ENCODE results near the gene ARL5A.

ARL5A gene

GRCh38 chr2:151765760-151766410 lies 62.3 kb downstream of the ARL5A start:
- no peak for DNase-seq

- no peak for DNase-seq
Measured at GRCh38 chr2:151762694-151763093, 65.5 kb downstream of the ARL5A start.

- DNase-seq, result no peak
Measured at GRCh38 chr2:151761687-151762086, 66.5 kb downstream of the ARL5A start.

GRCh38 chr2:151761193-151761592 lies 67.0 kb downstream of the ARL5A start:
- DNase-seq, result no peak

- DNase-seq, result no peak
Measured at GRCh38 chr2:151760139-151760650, 68.0 kb downstream of the ARL5A start.

- DNase-seq, result no peak
Measured at GRCh38 chr2:151758744-151759143, 69.5 kb downstream of the ARL5A start.

- no peak for DNase-seq
Measured at GRCh38 chr2:151757861-151758260, 70.4 kb downstream of the ARL5A start.

GRCh38 chr2:151756820-151757219 lies 71.4 kb downstream of the ARL5A start:
- DNase-seq, result no peak

- no peak for DNase-seq
Measured at GRCh38 chr2:151754253-151754897, 73.8 kb downstream of the ARL5A start.

- DNase-seq, result no peak
Measured at GRCh38 chr2:151753540-151753939, 74.7 kb downstream of the ARL5A start.
